ENCODE data around the gene RAPGEF5. TPM values are rescaled to one million over a fixed set of nuclear protein-coding genes. Genes with fewer than 3 reads are reported as not detected.
A peak's percentile ranks its signal among the peaks of the same experiment; 100 is the strongest.

Gene RAPGEF5
- total RNA-seq, 1 experiment from 2014 or later, result 13.3 TPM

DNA sequence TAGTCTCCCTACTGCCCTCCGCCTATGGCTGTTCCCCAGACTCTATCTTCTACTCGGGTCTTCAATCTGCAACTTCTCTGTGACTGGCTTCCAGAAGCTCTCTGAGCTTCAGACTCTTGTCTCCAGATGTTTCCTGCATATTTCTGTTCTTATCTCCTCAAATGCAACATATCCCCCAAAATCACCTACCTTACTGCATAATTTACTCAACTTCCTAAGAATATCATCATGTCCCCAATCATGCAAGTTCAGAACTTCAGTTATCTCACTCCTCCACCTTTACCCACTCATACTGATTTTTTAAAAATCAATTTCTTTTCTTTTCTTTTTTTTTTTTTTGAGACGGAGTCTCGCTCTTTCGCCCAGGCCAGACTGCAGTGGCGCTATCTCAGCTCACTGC is 68.8 kb downstream of the RAPGEF5 start:
- Histone ChIP-seq H2BK12ac (ENCODE audit: insufficient read length, low read depth, low read length) (no peak overlapping the region), H3K23ac (ENCODE audit: insufficient read length, low read depth, low read length) (no peak overlapping the region), H3K9me3 (ENCODE audit: control insufficient read depth, low read depth, low read length) (no peaks in the 10 kb centered on the region), H3K79me1 (ENCODE audit: insufficient read depth, low read depth, low read length, poor library complexity, severe bottlenecking) (no peaks in the 10 kb centered on the region), H2BK20ac (ENCODE audit: low read depth, low read length, poor library complexity, severe bottlenecking) (no peak overlapping the region), H4K20me1 (ENCODE audit: control insufficient read depth, insufficient read depth, insufficient read length) (no peaks in the 10 kb centered on the region), H2BK5ac (ENCODE audit: insufficient read length, low read length) (no peak overlapping the region), H2BK15ac (ENCODE audit: low read depth, low read length) (no peak overlapping the region), H3K56ac (ENCODE audit: insufficient read length, low read depth, low read length) (no peak overlapping the region), H3K9ac (ENCODE audit: extremely low read depth, insufficient read length, low read length) (no peak overlapping the region), H3K27ac (ENCODE audit: insufficient read length, low read depth, low read length) (no peak overlapping the region), H2BK120ac (ENCODE audit: low read depth, low read length, poor library complexity, severe bottlenecking) (no peak overlapping the region), H4K5ac (ENCODE audit: insufficient read length, low read depth, low read length) (no peak overlapping the region), H4K8ac (replicated peaks; ENCODE audit: insufficient read length, low read depth, low read length) (no peak overlapping the region), H3K4me2 (ENCODE audit: insufficient read depth, insufficient read length, low read length) (no peak overlapping the region), H2AFZ (ENCODE audit: low read length) (no peak overlapping the region), H2AK5ac (ENCODE audit: insufficient read length, low read length) (no peak overlapping the region), H3K4ac (ENCODE audit: low read depth, low read length) (no peak overlapping the region), H3K79me2 (ENCODE audit: insufficient read depth, low read length) (no peaks in the 10 kb centered on the region), H3K14ac (ENCODE audit: insufficient read depth, low read length) (no peak overlapping the region), H3K27me3 (ENCODE audit: insufficient read depth, low read length) (no peaks in the 10 kb centered on the region), H3K18ac (ENCODE audit: insufficient read length, low read depth, low read length) (no peak overlapping the region), H3T11ph (ENCODE audit: low read length) (no peak overlapping the region), H3K4me1 (ENCODE audit: insufficient read depth, low read length) (no peaks in the 10 kb centered on the region), H3K23me2 (ENCODE audit: insufficient read length, low read depth, low read length, poor library complexity, severe bottlenecking) (no peaks in the 10 kb centered on the region), H4K91ac (ENCODE audit: insufficient read length, low read depth, low read length) (no peak overlapping the region)
- Mint-ChIP-seq H3K4me1 (0 out of 4 replicates have a peak, but pooled peaks cover 0 to 1% of the 10 kb centered on the region in 2 experiments), H3K27ac (peak overlapping the region in 1 of 3 experiments; percentile 23; a peak in 1 of 7 replicates), H3K27me3 (ENCODE audit: low read depth) (no peaks in the 10 kb centered on the region), H3K9me3 (no peaks in the 10 kb centered on the region), H3K36me3 (ENCODE audit: insufficient read depth in 1 of 3, low read depth in 3 of 3) (peaks cover 22 to 27% (median 23%) of the 10 kb centered on the region in 3 experiments), H3K4me3 (no peak overlapping the region)
- TF ChIP-seq, protein P1, sequence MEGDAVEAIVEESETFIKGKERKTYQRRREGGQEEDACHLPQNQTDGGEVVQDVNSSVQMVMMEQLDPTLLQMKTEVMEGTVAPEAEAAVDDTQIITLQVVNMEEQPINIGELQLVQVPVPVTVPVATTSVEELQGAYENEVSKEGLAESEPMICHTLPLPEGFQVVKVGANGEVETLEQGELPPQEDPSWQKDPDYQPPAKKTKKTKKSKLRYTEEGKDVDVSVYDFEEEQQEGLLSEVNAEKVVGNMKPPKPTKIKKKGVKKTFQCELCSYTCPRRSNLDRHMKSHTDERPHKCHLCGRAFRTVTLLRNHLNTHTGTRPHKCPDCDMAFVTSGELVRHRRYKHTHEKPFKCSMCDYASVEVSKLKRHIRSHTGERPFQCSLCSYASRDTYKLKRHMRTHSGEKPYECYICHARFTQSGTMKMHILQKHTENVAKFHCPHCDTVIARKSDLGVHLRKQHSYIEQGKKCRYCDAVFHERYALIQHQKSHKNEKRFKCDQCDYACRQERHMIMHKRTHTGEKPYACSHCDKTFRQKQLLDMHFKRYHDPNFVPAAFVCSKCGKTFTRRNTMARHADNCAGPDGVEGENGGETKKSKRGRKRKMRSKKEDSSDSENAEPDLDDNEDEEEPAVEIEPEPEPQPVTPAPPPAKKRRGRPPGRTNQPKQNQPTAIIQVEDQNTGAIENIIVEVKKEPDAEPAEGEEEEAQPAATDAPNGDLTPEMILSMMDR (conservative IDR thresholded peaks at IDR 0.05), result no peak
- no CpG with 5 or more reads among the region's 6 CpGs for WGBS (ENCODE audit: extremely low coverage, insufficient read length, low lambda C conversion rate)
- DNase-seq, result no peak

All from H9 (cell line).